ENCODE measurements around the gene CRMP1. TPM values are rescaled to one million over a fixed set of nuclear protein-coding genes. Genes with fewer than 3 reads are reported as not detected.
A peak's percentile ranks its signal among the peaks of the same experiment; 100 is the strongest.
"Not testable (repeated sequence)": the region's sequence is repeated elsewhere in the genome, so short reads cannot be mapped to it uniquely, and the experiment has no call there.

The CRMP1 gene
- total and polyA plus RNA-seq, 2 experiments from 2014 or later = 1.3 TPM; not detected in 1

- Histone ChIP-seq H3K9me2 (ENCODE audit: insufficient read depth) (no peaks in the 10 kb centered on the region), H3F3A (ENCODE audit: insufficient read depth) (no peaks in the 10 kb centered on the region), H3K9ac (no peak overlapping the region), H4K20me1 (ENCODE audit: insufficient read depth) (no peaks in the 10 kb centered on the region), H2AFZ (no peak overlapping the region), H3K79me2 (ENCODE audit: insufficient read depth) (no peaks in the 10 kb centered on the region), H3K4me3 (no peak overlapping the region), H3K36me3 (ENCODE audit: low read depth) (no peaks in the 10 kb centered on the region), H3K4me2 (ENCODE audit: unreplicated experiment) (no peak overlapping the region), H3K27me3 (replicated peaks; ENCODE audit: insufficient read depth) (0 out of 2 replicates have a peak, but pooled peaks cover 5% of the 10 kb centered on the region), H3K27ac (no peak overlapping the region), H3K4me1 (ENCODE audit: insufficient read depth) (0 out of 2 replicates have a peak, but pooled peaks cover 6% of the 10 kb centered on the region), H3K9me3 (ENCODE audit: low read depth) (no peaks in the 10 kb centered on the region)
- no peak for TF ChIP-seq EZH2 (IDR thresholded peaks at IDR 0.05; ENCODE audit: insufficient read depth, poor library complexity, severe bottlenecking)
- no peak for TF ChIP-seq EZH2phosphoT487 (IDR thresholded peaks at IDR 0.05; ENCODE audit: insufficient read depth, low read depth)
- WGBS, 2 experiments (ENCODE audit: low coverage in 1 of 2, low lambda C conversion rate in 2 of 2, missing lambda C conversion rate in 2 of 2) = 42 to 44% methylated on average over 15 of the region's 15 CpGs
- in situ Hi-C loops (cut with MboI) = no loop called here
- peak; percentile 93 for DNase-seq
Measured at GRCh38 chr4:5863461-5864113, 29.3 kb downstream of the CRMP1 start.

- no peaks in the 10 kb centered on the region for H3K9me3 ChIP-seq (ENCODE audit: low read depth)
- H3K4me1 ChIP-seq (ENCODE audit: insufficient read depth) = 0 out of 2 replicates have a peak, but pooled peaks cover under 1% of the 10 kb centered on the region
- H3K4me2 ChIP-seq (ENCODE audit: unreplicated experiment) = no peak overlapping the region
- 59 to 63% methylated on average over 16 of the region's 16 CpGs for WGBS, 2 experiments (ENCODE audit: low coverage in 1 of 2, low lambda C conversion rate in 2 of 2, missing lambda C conversion rate in 2 of 2)
- TF ChIP-seq EZH2 (IDR thresholded peaks at IDR 0.05; ENCODE audit: insufficient read depth, poor library complexity, severe bottlenecking) (no peak), EZH2phosphoT487 (IDR thresholded peaks at IDR 0.05; ENCODE audit: insufficient read depth, low read depth) (no peak)
- no peaks in the 10 kb centered on the region for H3K9me2 ChIP-seq (ENCODE audit: insufficient read depth)
- in situ Hi-C loops (cut with MboI) = no loop called here
- H4K20me1 ChIP-seq (ENCODE audit: insufficient read depth) = no peaks in the 10 kb centered on the region
- no peak overlapping the region for H3K27ac ChIP-seq
- no peaks in the 10 kb centered on the region for H3K79me2 ChIP-seq (ENCODE audit: insufficient read depth)
- no peak overlapping the region for H2AFZ ChIP-seq
- no peak overlapping the region for H3K9ac ChIP-seq
- 0 out of 2 replicates have a peak, but pooled peaks cover 5% of the 10 kb centered on the region for H3K27me3 ChIP-seq (replicated peaks; ENCODE audit: insufficient read depth)
- no peaks in the 10 kb centered on the region for H3F3A ChIP-seq (ENCODE audit: insufficient read depth)
- no peak for DNase-seq
- H3K36me3 ChIP-seq (ENCODE audit: low read depth) = no peaks in the 10 kb centered on the region
- no peak overlapping the region for H3K4me3 ChIP-seq
Measured at GRCh38 chr4:5858020-5858769, 34.7 kb downstream of the CRMP1 start.

- TF ChIP-seq EZH2 (IDR thresholded peaks at IDR 0.05; ENCODE audit: insufficient read depth, poor library complexity, severe bottlenecking) (no peak), EZH2phosphoT487 (IDR thresholded peaks at IDR 0.05; ENCODE audit: insufficient read depth, low read depth) (no peak)
- no peaks in the 10 kb centered on the region for H3K9me2 ChIP-seq (ENCODE audit: insufficient read depth)
- H3K27ac ChIP-seq = no peak overlapping the region
- no peaks in the 10 kb centered on the region for H4K20me1 ChIP-seq (ENCODE audit: insufficient read depth)
- H3K9me3 ChIP-seq (ENCODE audit: low read depth) = no peaks in the 10 kb centered on the region
- in situ Hi-C loops (cut with MboI) = no loop called here
- no peak overlapping the region for H3K9ac ChIP-seq
- no peak for DNase-seq
- WGBS, 2 experiments (ENCODE audit: low coverage in 1 of 2, low lambda C conversion rate in 2 of 2, missing lambda C conversion rate in 2 of 2) = 20 to 31% methylated on average over 2 of the region's 2 CpGs
- peaks cover 13% of the 10 kb centered on the region; the same call in 1 of the 2 replicates for H3K27me3 ChIP-seq (replicated peaks; ENCODE audit: insufficient read depth)
- no peaks in the 10 kb centered on the region for H3K36me3 ChIP-seq (ENCODE audit: low read depth)
- H3K4me2 ChIP-seq (ENCODE audit: unreplicated experiment) = no peak overlapping the region
- no peaks in the 10 kb centered on the region for H3K79me2 ChIP-seq (ENCODE audit: insufficient read depth)
- no peaks in the 10 kb centered on the region for H3F3A ChIP-seq (ENCODE audit: insufficient read depth)
- H3K4me3 ChIP-seq = no peak overlapping the region
- no peak overlapping the region for H2AFZ ChIP-seq
- no peaks in the 10 kb centered on the region for H3K4me1 ChIP-seq (ENCODE audit: insufficient read depth)
Measured at GRCh38 chr4:5857199-5857598, 35.7 kb downstream of the CRMP1 start.

- H4K20me1 ChIP-seq (ENCODE audit: insufficient read depth); H2AFZ ChIP-seq; H3K9me3 ChIP-seq (ENCODE audit: low read depth); H3K9ac ChIP-seq; H3K4me2 ChIP-seq (ENCODE audit: unreplicated experiment); H3K4me3 ChIP-seq; DNase-seq; H3K4me1 ChIP-seq (ENCODE audit: insufficient read depth); H3F3A ChIP-seq (ENCODE audit: insufficient read depth); H3K9me2 ChIP-seq (ENCODE audit: insufficient read depth); H3K79me2 ChIP-seq (ENCODE audit: insufficient read depth); H3K27ac ChIP-seq; H3K36me3 ChIP-seq (ENCODE audit: low read depth); in situ Hi-C loops (cut with MboI): not testable (repeated sequence)
- 70 to 88% methylated on average over 3 of the region's 3 CpGs for WGBS, 2 experiments (ENCODE audit: low coverage in 1 of 2, low lambda C conversion rate in 2 of 2, missing lambda C conversion rate in 2 of 2)
- H3K27me3 ChIP-seq (replicated peaks; ENCODE audit: insufficient read depth) = peaks cover 21% of the 10 kb centered on the region; the same call in 1 of the 2 replicates
Measured at GRCh38 chr4:5856362-5856761, 36.5 kb downstream of the CRMP1 start.
